ENCODE results near the gene NAA20. TPM values are rescaled to one million over a fixed set of nuclear protein-coding genes. Genes with fewer than 3 reads are reported as not detected.

The NAA20 gene
- polyA plus RNA-seq, 1 donor (not counting 4 experiments of a cell fraction or from before 2014, with no cell fraction given), result 204 TPM

- Histone ChIP-seq H3K4me2 (ENCODE audit: control insufficient read depth, extremely low read depth, insufficient read depth, low read depth, low read length) (peak within 1 kb of the TSS; percentile 98), H3K36me3 (ENCODE audit: control insufficient read depth in 2 of 2, extremely low read depth in 1 of 2, insufficient read depth in 2 of 2, low read length in 2 of 2) (peaks cover 4 to 12% of the 10 kb centered on the region in 2 experiments), H3K4me3 (ENCODE audit: control insufficient read depth in 2 of 3, extremely low read depth in 1 of 3, insufficient read depth in 2 of 3, low read depth in 1 of 3, low read length in 3 of 3) (peak within 1 kb of the TSS; percentile 87 to 98 (median 98)), H2AFZ (ENCODE audit: control insufficient read depth, low read length) (peak within 1 kb of the TSS; percentile 100), H3K9ac (ENCODE audit: control insufficient read depth, extremely low read depth, insufficient read depth, low read length) (peak within 1 kb of the TSS; percentile 85), H3K79me2 (ENCODE audit: control insufficient read depth, insufficient read depth, low read length) (peaks cover 15% of the 10 kb centered on the region), H3K27me3 (ENCODE audit: control insufficient read depth, extremely low read depth, insufficient read depth, low read length) (no peaks in the 10 kb centered on the region), H4K20me1 (ENCODE audit: control insufficient read depth, extremely low read depth, insufficient read depth, low read length) (no peaks in the 10 kb centered on the region), H3K9me1 (ENCODE audit: control insufficient read depth, extremely low read depth, insufficient read depth, low read length) (no peaks in the 10 kb centered on the region), H3K27ac (ENCODE audit: control insufficient read depth, insufficient read depth, low read length) (peak within 1 kb of the TSS; percentile 74), H3K9me3 (ENCODE audit: control insufficient read depth, low read depth, low read length) (no peaks in the 10 kb centered on the region), H3K4me1 (ENCODE audit: control insufficient read depth, extremely low read depth, insufficient read depth, low read length) (peaks cover 12% of the 10 kb centered on the region)
- FAIRE-seq (peak; percentile 88), DNase-seq (ENCODE audit: low read depth, low spot score) (peak; percentile 80)
- TF ChIP-seq CTCF (optimal IDR thresholded peaks at IDR 0.05 in 1 of 3, IDR thresholded peaks at IDR 0.05 in 1 of 3, conservative IDR thresholded peaks at IDR 0.05 in 1 of 3; ENCODE audit: extremely low read depth in 1 of 3, insufficient read depth in 2 of 3, low read length in 3 of 3), result no peak
- dilution Hi-C loops (cut with MboI; ENCODE audit: extremely low pct_ligation_motif_present, low sequenced_read_pairs), result no loop called here
Measured at GRCh38 chr20:20052074-20052970, 35.2 kb downstream of the NAA20 start, which contains the start of the genes CFAP61 and CRNKL1. Gene CFAP61 (plus strand): TSS chr20:20052532. CDS start chr20:20056654, 4,122 bp downstream. Gene CRNKL1 (minus strand): TSS chr20:20052466. CDS start chr20:20052342, 124 bp downstream.

GRCh38 chr20:20060234-20060998, 43.3 kb downstream of the NAA20 start:
- H4K20me1 ChIP-seq (ENCODE audit: control insufficient read depth, extremely low read depth, insufficient read depth, low read length), result no peaks in the 10 kb centered on the region
- no peak overlapping the region for H3K27ac ChIP-seq (ENCODE audit: control insufficient read depth, insufficient read depth, low read length)
- H3K79me2 ChIP-seq (ENCODE audit: control insufficient read depth, insufficient read depth, low read length), result no peaks in the 10 kb centered on the region
- TF ChIP-seq CTCF (optimal IDR thresholded peaks at IDR 0.05 in 1 of 3, IDR thresholded peaks at IDR 0.05 in 1 of 3, conservative IDR thresholded peaks at IDR 0.05 in 1 of 3; ENCODE audit: extremely low read depth in 1 of 3, insufficient read depth in 2 of 3, low read length in 3 of 3), result no peak
- no peak for TF ChIP-seq EZH2 (IDR thresholded peaks at IDR 0.05; ENCODE audit: low read length)
- H3K4me2 ChIP-seq (ENCODE audit: control insufficient read depth, extremely low read depth, insufficient read depth, low read depth, low read length), result no peak overlapping the region
- FAIRE-seq (no peak), DNase-seq (ENCODE audit: low read depth, low spot score) (no peak)
- no peak overlapping the region for H3K4me3 ChIP-seq (ENCODE audit: control insufficient read depth in 2 of 3, extremely low read depth in 1 of 3, insufficient read depth in 2 of 3, low read depth in 1 of 3, low read length in 3 of 3)
- H3K27me3 ChIP-seq (ENCODE audit: control insufficient read depth, extremely low read depth, insufficient read depth, low read length), result no peaks in the 10 kb centered on the region
- no peaks in the 10 kb centered on the region for H3K9me3 ChIP-seq (ENCODE audit: control insufficient read depth, low read depth, low read length)
- H3K9ac ChIP-seq (ENCODE audit: control insufficient read depth, extremely low read depth, insufficient read depth, low read length), result no peak overlapping the region
- dilution Hi-C loops (cut with MboI; ENCODE audit: extremely low pct_ligation_motif_present, low sequenced_read_pairs), result no loop called here
- H3K36me3 ChIP-seq (ENCODE audit: control insufficient read depth in 2 of 2, extremely low read depth in 1 of 2, insufficient read depth in 2 of 2, low read length in 2 of 2), result no peaks in the 10 kb centered on the region
- no peaks in the 10 kb centered on the region for H3K4me1 ChIP-seq (ENCODE audit: control insufficient read depth, extremely low read depth, insufficient read depth, low read length)
- no peak overlapping the region for H2AFZ ChIP-seq (ENCODE audit: control insufficient read depth, low read length)
- no peaks in the 10 kb centered on the region for H3K9me1 ChIP-seq (ENCODE audit: control insufficient read depth, extremely low read depth, insufficient read depth, low read length)
